ENCODE results near the gene COG5. TPM values are rescaled to one million over a fixed set of nuclear protein-coding genes. Genes with fewer than 3 reads are reported as not detected.
"Not testable (repeated sequence)": the region's sequence is repeated elsewhere in the genome, so short reads cannot be mapped to it uniquely, and the experiment has no call there.

The COG5 gene
- total RNA-seq, 1 donor from 2014 or later = 40.8 TPM

DNA sequence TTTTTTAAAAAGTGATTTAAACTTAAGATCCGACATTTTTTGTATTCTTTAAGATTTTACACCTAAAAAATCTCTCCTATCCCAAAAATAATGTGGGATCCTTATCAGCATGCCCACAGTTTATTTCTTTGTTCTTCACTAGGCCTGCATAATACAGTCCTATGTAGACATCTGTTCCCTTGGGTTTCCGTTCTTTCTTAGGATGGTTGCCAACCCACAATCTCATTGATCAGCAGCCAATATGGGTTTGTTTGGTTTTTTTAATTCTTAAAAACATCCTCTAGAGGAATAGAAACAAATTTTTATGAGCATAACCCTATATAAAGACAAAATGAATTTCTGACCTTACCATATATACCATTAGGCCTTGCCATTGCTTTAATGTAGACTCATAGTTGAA is 403.3 kb downstream of the COG5 start:
- intact Hi-C loops (cut with micrococcal nuclease) = loop anchor here (5.0 kb wide), 1 partner anchor 503 kb away; no protein-coding TSS in a partner anchor
- Histone ChIP-seq H3K27ac (replicated peaks) (no peak overlapping the region), H3K27me3 (ENCODE audit: low read depth) (no peaks in the 10 kb centered on the region), H3K9me3 (replicated peaks) (no peaks in the 10 kb centered on the region), H3K4me1 (no peaks in the 10 kb centered on the region), H3K4me3 (no peak overlapping the region), H3K36me3 (no peaks in the 10 kb centered on the region)
- DNase-seq = no peak
- TF ChIP-seq CTCF (IDR thresholded peaks at IDR 0.05; ENCODE audit: borderline replicate concordance) = no peak

GRCh38 chr7:107158028-107158427 is 405.7 kb downstream of the COG5 start:
- no peaks in the 10 kb centered on the region for H3K4me1 ChIP-seq
- intact Hi-C loops (cut with micrococcal nuclease) = no loop called here
- no peak overlapping the region for H3K4me3 ChIP-seq
- H3K27ac ChIP-seq (replicated peaks) = no peak overlapping the region
- H3K36me3 ChIP-seq = no peaks in the 10 kb centered on the region
- no peaks in the 10 kb centered on the region for H3K9me3 ChIP-seq (replicated peaks)
- no peak for TF ChIP-seq CTCF (IDR thresholded peaks at IDR 0.05; ENCODE audit: borderline replicate concordance)
- H3K27me3 ChIP-seq (ENCODE audit: low read depth) = no peaks in the 10 kb centered on the region
- DNase-seq = no peak

- no peak for TF ChIP-seq CTCF (IDR thresholded peaks at IDR 0.05; ENCODE audit: borderline replicate concordance)
- intact Hi-C loops (cut with micrococcal nuclease) = no loop called here
- Histone ChIP-seq H3K4me1 (no peaks in the 10 kb centered on the region), H3K36me3 (no peaks in the 10 kb centered on the region), H3K27me3 (ENCODE audit: low read depth) (no peaks in the 10 kb centered on the region), H3K9me3 (replicated peaks) (no peaks in the 10 kb centered on the region), H3K27ac (replicated peaks) (no peak overlapping the region), H3K4me3 (no peak overlapping the region)
- no peak for DNase-seq
These were observed 406.6 kb downstream of the COG5 start for GRCh38 chr7:107157091-107157490.

DNA sequence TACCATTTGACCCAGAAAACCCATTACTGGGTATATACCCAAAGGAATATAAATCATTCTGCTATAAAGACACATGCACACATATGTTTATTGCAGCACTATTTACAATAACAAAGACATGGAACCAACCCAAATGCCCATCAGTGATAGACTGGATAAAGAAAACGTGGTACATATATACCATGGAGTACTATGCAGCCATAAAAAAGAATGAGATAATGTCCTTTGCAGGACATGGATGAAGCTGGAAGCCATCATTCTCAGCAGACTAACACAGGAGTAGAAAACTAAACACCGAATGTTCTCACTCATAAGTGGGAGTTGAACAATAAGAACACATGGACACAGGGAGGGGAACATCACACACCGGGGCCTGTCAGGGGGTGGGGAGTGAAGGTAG is 408.0 kb downstream of the COG5 start:
- H3K36me3 ChIP-seq; H3K9me3 ChIP-seq (replicated peaks); intact Hi-C loops (cut with micrococcal nuclease); H3K27ac ChIP-seq (replicated peaks); H3K4me3 ChIP-seq; DNase-seq; H3K27me3 ChIP-seq (ENCODE audit: low read depth); H3K4me1 ChIP-seq: not testable (repeated sequence)

GRCh38 chr7:107154826-107155225 is 408.9 kb downstream of the COG5 start:
- no peaks in the 10 kb centered on the region for H3K36me3 ChIP-seq
- intact Hi-C loops (cut with micrococcal nuclease) = loop anchor here (5.0 kb wide), 1 partner anchor 358 kb away; no protein-coding TSS in a partner anchor
- no peak for TF ChIP-seq CTCF (IDR thresholded peaks at IDR 0.05; ENCODE audit: borderline replicate concordance)
- no peaks in the 10 kb centered on the region for H3K4me1 ChIP-seq
- no peak overlapping the region for H3K27ac ChIP-seq (replicated peaks)
- no peak for DNase-seq
- no peak overlapping the region for H3K4me3 ChIP-seq
- no peaks in the 10 kb centered on the region for H3K27me3 ChIP-seq (ENCODE audit: low read depth)
- H3K9me3 ChIP-seq (replicated peaks) = no peaks in the 10 kb centered on the region

DNA sequence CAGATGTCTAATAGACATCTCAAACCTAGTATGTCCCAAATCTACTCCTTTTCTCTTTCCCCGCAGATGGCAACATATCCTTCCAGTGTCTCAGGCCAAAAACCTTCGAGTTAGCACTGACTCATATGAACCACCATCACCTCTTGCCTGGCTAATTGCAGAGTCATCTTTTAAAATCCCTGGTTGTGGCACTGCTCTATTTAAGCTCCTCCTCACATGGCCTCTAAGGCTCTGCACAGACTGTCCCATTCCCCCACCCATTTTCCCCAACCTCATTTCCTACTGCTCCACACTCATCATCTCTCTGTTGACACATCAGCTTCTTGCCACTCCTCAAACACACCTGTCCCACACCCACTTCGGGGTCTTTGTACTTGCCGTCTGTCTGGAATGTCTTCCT is 411.7 kb downstream of the COG5 start:
- Histone ChIP-seq H3K27ac (replicated peaks) (no peak overlapping the region), H3K9me3 (replicated peaks) (no peaks in the 10 kb centered on the region), H3K4me1 (peaks cover 10% of the 10 kb centered on the region), H3K4me3 (no peak overlapping the region), H3K36me3 (no peaks in the 10 kb centered on the region), H3K27me3 (ENCODE audit: low read depth) (no peaks in the 10 kb centered on the region)
- no peak for DNase-seq
- intact Hi-C loops (cut with micrococcal nuclease) = loop anchor here (5.0 kb wide), 1 partner anchor 355 kb away; no protein-coding TSS in a partner anchor
- TF ChIP-seq CTCF (IDR thresholded peaks at IDR 0.05; ENCODE audit: borderline replicate concordance) = no peak

Other genes starting within 250 kb of the COG5 start
- gene GPR22, start 93.9 kb downstream of the COG5 start, total RNA-seq = 23.0 TPM
- gene DUS4L, start 51 bp upstream of the COG5 start, total RNA-seq = 8.0 TPM
- 91.0 TPM for gene BCAP29, start 16.3 kb upstream of the COG5 start, total RNA-seq
- 0.41 TPM for gene SLC26A4, start 96.9 kb upstream of the COG5 start, total RNA-seq
- gene CBLL1, start 180.2 kb upstream of the COG5 start, total RNA-seq = 21.6 TPM
- 0.33 TPM for gene SLC26A3, start 239.3 kb upstream of the COG5 start, total RNA-seq